PFSK-1 (cell line): ENCODE results near the gene FAM168A.

Source experiments
- POLR2AphosphoS5 ChIP-seq: IDR thresholded peaks from 2 replicates; pipeline ENCODE4 v1.6.1; 2012; ENCODE audit warnings: low read depth, mild to moderate bottlenecking, control low read depth, low read length, moderate library complexity
- SIN3A ChIP-seq: IDR thresholded peaks from 2 replicates; pipeline ENCODE4 v1.6.1; 2012; ENCODE audit warnings: mild to moderate bottlenecking, low read length, moderate library complexity, borderline replicate concordance; ENCODE audit not compliant: insufficient read depth
- TAF1 ChIP-seq: IDR thresholded peaks from 2 replicates; pipeline ENCODE4 v1.6.1; 2012; ENCODE audit warnings: low read length, control low read depth, borderline replicate concordance; ENCODE audit not compliant: insufficient read depth
- TF ChIP-seq, protein P1 (sequence below), 2 experiments: IDR thresholded peaks; 2 replicates each; pipeline versions ENCODE4 v1.6.1 to v1.8.0; 2011 to 2012; ENCODE audit warnings: low read depth in 2 of 2, low read length in 2 of 2, control low read depth in 1 of 2, inconsistent platforms in 1 of 2, mild to moderate bottlenecking in 1 of 2, moderate library complexity in 1 of 2; ENCODE audit not compliant: insufficient read depth in 1 of 2

DNA sequence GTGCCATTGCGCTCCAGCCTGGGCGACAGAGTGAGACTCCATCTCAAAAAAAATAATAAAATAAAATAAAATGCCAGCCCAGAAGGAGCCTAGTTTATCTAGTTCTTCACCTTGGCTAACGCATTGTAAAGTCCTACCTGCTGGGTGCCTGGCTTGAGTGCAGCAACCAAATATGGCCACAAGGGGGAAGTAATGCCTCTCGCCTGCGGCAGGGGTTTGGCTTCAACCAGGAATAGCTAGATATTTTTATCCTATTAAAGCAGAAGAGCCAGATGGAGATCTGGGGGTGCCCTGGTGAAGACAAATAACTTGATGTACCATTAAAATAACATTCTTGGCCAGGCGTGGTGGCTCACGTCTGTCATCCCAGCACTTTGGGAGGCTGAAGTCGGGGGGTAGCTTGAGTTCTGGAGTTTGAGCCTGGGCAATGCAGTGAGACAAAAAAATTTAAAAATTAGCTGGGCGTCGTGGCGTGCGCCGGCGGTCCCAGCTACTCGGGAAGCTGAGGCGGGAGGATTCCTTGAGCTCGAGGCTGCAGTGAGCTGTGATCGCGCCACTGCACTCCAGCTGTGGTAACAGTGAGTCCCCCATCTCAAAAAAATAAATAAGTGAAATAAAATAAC is 27.9 kb upstream of the FAM168A start:
- TF ChIP-seq TAF1: no peak
- TF ChIP-seq, protein P1, sequence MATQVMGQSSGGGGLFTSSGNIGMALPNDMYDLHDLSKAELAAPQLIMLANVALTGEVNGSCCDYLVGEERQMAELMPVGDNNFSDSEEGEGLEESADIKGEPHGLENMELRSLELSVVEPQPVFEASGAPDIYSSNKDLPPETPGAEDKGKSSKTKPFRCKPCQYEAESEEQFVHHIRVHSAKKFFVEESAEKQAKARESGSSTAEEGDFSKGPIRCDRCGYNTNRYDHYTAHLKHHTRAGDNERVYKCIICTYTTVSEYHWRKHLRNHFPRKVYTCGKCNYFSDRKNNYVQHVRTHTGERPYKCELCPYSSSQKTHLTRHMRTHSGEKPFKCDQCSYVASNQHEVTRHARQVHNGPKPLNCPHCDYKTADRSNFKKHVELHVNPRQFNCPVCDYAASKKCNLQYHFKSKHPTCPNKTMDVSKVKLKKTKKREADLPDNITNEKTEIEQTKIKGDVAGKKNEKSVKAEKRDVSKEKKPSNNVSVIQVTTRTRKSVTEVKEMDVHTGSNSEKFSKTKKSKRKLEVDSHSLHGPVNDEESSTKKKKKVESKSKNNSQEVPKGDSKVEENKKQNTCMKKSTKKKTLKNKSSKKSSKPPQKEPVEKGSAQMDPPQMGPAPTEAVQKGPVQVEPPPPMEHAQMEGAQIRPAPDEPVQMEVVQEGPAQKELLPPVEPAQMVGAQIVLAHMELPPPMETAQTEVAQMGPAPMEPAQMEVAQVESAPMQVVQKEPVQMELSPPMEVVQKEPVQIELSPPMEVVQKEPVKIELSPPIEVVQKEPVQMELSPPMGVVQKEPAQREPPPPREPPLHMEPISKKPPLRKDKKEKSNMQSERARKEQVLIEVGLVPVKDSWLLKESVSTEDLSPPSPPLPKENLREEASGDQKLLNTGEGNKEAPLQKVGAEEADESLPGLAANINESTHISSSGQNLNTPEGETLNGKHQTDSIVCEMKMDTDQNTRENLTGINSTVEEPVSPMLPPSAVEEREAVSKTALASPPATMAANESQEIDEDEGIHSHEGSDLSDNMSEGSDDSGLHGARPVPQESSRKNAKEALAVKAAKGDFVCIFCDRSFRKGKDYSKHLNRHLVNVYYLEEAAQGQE (IDR thresholded peaks at IDR 0.05; ENCODE audit: insufficient read depth in 1 of 2, low read depth in 2 of 2, low read length in 2 of 2): no peak
- TF ChIP-seq POLR2AphosphoS5: no peak
- no peak for TF ChIP-seq SIN3A
